HG03039 (cell line): Measurements from ENCODE around the gene NAPSA.

Experiments
- ATAC-seq: cut with Tn5 transposase; IDR thresholded peaks from one replicate; pipeline ENCODE4 v1.9.1; 2021; ENCODE audit warnings: mild to moderate bottlenecking, moderate library complexity; ENCODE audit not compliant: unreplicated experiment

Gene NAPSA

GRCh38 chr19:50384685-50385535 lies 19.5 kb upstream of the NAPSA start:
- ATAC-seq: no peak

GRCh38 chr19:50383852-50384684 lies 18.6 kb upstream of the NAPSA start, which contains the start of gene POLD1:
Gene POLD1 (plus strand): TSS chr19:50384347. CDS start chr19:50398852, 14,505 bp downstream.
- peak; percentile 74 for ATAC-seq

GRCh38 chr19:50383001-50383851 lies 17.8 kb upstream of the NAPSA start:
- no peak for ATAC-seq

GRCh38 chr19:50381881-50382729 lies 16.7 kb upstream of the NAPSA start:
- ATAC-seq: no peak

- ATAC-seq: no peak
Observed at GRCh38 chr19:50380751-50381151, 15.3 kb upstream of the NAPSA start.

DNA sequence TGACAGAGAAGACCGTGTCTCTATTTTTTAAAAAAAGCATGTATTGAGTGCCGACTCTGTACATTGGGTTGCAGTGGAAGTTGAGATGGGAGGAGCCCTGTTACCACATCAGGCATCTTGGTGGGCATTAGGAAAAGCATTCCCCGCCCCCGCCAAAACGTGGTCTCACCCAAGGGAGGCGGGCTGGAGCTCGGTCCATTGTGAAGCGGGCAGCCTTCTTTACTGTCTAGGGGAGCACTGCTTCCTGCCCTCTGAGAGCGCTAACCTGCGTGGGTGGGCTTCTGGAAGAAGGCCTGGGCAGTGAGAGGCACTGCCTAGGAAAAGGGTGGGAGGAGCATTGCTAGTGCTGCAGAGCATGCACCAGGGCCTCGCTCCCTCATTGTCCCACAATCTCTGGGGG lies 14.7 kb upstream of the NAPSA start:
- no peak for ATAC-seq

- no peak for ATAC-seq
Observed at GRCh38 chr19:50379602-50380001, 14.2 kb upstream of the NAPSA start.

GRCh38 chr19:50378863-50379236 lies 13.4 kb upstream of the NAPSA start:
- no peak for ATAC-seq

DNA sequence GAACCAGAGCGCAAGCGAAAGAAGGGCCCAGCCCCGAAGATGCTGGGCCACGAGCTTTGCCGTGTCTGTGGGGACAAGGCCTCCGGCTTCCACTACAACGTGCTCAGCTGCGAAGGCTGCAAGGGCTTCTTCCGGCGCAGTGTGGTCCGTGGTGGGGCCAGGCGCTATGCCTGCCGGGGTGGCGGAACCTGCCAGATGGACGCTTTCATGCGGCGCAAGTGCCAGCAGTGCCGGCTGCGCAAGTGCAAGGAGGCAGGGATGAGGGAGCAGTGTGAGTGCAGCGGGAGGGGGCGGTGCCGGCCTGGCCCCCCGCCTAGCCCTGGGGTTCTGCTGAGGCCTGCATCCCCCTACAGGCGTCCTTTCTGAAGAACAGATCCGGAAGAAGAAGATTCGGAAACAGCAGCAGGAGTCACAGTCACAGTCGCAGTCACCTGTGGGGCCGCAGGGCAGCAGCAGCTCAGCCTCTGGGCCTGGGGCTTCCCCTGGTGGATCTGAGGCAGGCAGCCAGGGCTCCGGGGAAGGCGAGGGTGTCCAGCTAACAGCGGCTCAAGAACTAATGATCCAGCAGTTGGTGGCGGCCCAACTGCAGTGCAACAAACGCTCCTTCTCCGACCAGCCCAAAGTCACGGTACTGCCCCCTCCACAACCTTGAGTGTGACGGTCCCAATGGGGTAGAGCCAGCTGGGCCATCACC lies 12.9 kb upstream of the NAPSA start:
- no peak for ATAC-seq

DNA sequence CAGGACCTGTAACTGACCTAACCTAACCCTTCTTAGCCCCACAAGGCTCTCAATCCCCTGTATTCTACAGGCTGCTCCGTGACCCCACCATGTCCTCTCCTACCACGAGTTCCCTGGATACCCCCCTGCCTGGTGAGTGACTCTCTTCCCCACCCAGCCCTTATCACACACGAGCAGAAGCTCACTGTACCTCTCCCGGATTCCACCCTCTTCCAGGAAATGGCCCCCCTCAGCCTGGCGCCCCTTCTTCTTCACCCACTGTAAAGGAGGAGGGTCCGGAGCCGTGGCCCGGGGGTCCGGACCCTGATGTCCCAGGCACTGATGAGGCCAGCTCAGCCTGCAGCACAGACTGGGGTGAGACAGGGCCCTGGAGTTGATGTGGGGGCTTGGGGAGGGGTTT lies 12.1 kb upstream of the NAPSA start:
- no peak for ATAC-seq

GRCh38 chr19:50377051-50377461 lies 11.6 kb upstream of the NAPSA start:
- no peak for ATAC-seq

DNA sequence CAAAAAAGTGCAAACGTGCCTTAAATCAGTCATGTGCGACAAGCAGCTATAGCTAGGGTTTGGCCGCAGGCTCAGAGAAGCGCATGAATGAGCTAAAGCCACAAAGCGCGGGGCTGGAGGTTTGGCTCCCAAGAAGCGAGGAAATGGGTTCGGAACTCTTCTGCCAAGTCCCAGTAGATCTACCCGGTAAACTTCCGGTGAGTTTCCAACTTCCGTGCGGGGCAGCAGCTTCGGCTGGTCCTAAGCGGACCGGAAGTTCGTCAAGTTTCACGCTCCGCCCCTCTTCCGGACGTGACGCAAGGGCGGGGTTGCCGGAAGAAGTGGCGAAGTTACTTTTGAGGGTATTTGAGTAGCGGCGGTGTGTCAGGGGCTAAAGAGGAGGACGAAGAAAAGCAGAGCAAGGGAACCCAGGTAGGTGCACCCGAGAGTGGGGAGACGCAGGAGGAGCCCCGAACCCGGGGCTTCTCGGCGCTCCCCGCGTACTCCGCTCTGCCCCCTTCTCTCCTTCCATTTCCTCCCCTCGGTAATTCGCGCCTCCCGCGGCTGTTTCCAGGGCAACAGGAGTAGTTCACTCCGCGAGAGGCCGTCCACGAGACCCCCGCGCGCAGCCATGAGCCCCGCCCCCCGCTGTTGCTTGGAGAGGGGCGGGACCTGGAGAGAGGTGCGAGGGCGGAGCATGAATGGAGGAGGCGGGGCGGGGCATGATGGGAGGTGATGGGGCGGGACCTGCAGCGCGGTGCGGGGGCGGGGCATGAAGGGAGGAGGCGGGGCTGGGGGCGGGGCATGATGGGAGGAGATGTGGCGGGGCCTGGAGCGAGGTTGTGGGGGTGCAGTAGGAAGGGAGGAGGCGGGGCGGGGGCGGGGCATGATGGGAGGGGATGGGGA lies 11.0 kb upstream of the NAPSA start, which contains the start of gene NR1H2:
Gene NR1H2 (plus strand): TSS at position 292 of the 885 bp plus-strand sequence. CDS start 1,149 bp downstream, outside the sequence.
- peak; percentile 77 for ATAC-seq

GRCh38 chr19:50371914-50372475 lies 6.6 kb upstream of the NAPSA start:
- ATAC-seq: no peak

- no peak for ATAC-seq
Observed at GRCh38 chr19:50368649-50369570, 3.5 kb upstream of the NAPSA start.

GRCh38 chr19:50362656-50363424 lies 2.6 kb downstream of the NAPSA start:
- ATAC-seq: no peak

GRCh38 chr19:50362030-50362412 lies 3.4 kb downstream of the NAPSA start:
- ATAC-seq: no peak
